Nephron (organoid): ENCODE data around the gene GNB2.
"Not testable (repeated sequence)": the region's sequence is repeated elsewhere in the genome, so short reads cannot be mapped to it uniquely, and the experiment has no call there.

ENCODE experiments used
- H3K27ac Mint-ChIP-seq, 3 experiments: 2 replicates each; pipeline ENCODE4 v1.8.0; 2020; ENCODE audit warnings: mixed read lengths in 3 of 3, mild to moderate bottlenecking in 2 of 3, moderate library complexity in 1 of 3
- H3K27me3 Mint-ChIP-seq: 2 replicates; pipeline ENCODE4 v1.8.0; 2021; ENCODE audit warnings: low read depth, mild to moderate bottlenecking, moderate library complexity, mixed read lengths
- H3K36me3 Mint-ChIP-seq: 2 replicates; pipeline ENCODE4 v1.8.0; 2020; ENCODE audit warnings: low read depth, mixed read lengths
- H3K4me1 Mint-ChIP-seq: 2 replicates; pipeline ENCODE4 v1.8.0; 2020; ENCODE audit warnings: mixed read lengths
- H3K4me3 Mint-ChIP-seq, 3 experiments: 2 replicates each; pipeline ENCODE4 v1.8.0; 2020; ENCODE audit warnings: mild to moderate bottlenecking in 3 of 3, mixed read lengths in 3 of 3, moderate library complexity in 2 of 3
- H3K9me3 Mint-ChIP-seq: 2 replicates; pipeline ENCODE4 v1.8.0; 2020; ENCODE audit warnings: mixed read lengths
- CTCF ChIP-seq, 3 experiments: fragments of 200-600 bp; sonication (generic); IDR thresholded peaks; one replicate each; pipeline ENCODE4 v1.5.0; 2021; ENCODE audit warnings: antibody characterized with exemption in 3 of 3; ENCODE audit not compliant: unreplicated experiment in 3 of 3

The GNB2 gene

GRCh38 chr7:100708395-100708794 lies 34.9 kb downstream of the GNB2 start:
- Mint-ChIP-seq H3K4me3 (peak overlapping the region in 2 of 3 experiments; percentile 53 to 72), H3K4me1 (peaks cover 7% of the 10 kb centered on the region), H3K36me3 (no peaks in the 10 kb centered on the region), H3K27ac (no peak overlapping the region), H3K9me3 (no peaks in the 10 kb centered on the region), H3K27me3 (no peaks in the 10 kb centered on the region)
- no peak for TF ChIP-seq CTCF (IDR thresholded peaks at IDR 0.05; ENCODE audit: unreplicated experiment in 3 of 3)

- no peaks in the 10 kb centered on the region for H3K9me3 Mint-ChIP-seq
- no peak overlapping the region for H3K4me3 Mint-ChIP-seq
- H3K27ac Mint-ChIP-seq, result no peak overlapping the region
- no peaks in the 10 kb centered on the region for H3K27me3 Mint-ChIP-seq
- H3K4me1 Mint-ChIP-seq, result peaks cover 7% of the 10 kb centered on the region
- no peaks in the 10 kb centered on the region for H3K36me3 Mint-ChIP-seq
- no peak for TF ChIP-seq CTCF (IDR thresholded peaks at IDR 0.05; ENCODE audit: unreplicated experiment in 3 of 3)
Observed at GRCh38 chr7:100710452-100710851, 36.9 kb downstream of the GNB2 start.

GRCh38 chr7:100711369-100711768 lies 37.8 kb downstream of the GNB2 start:
- no peak for TF ChIP-seq CTCF (IDR thresholded peaks at IDR 0.05; ENCODE audit: unreplicated experiment in 3 of 3)
- Mint-ChIP-seq H3K4me3 (peak overlapping the region in 1 of 3 experiments; percentile 41), H3K4me1 (peaks cover 7% of the 10 kb centered on the region), H3K36me3 (no peaks in the 10 kb centered on the region), H3K9me3 (no peaks in the 10 kb centered on the region), H3K27me3 (peaks cover under 1% of the 10 kb centered on the region), H3K27ac (no peak overlapping the region)

GRCh38 chr7:100714725-100715124 lies 41.2 kb downstream of the GNB2 start:
- Mint-ChIP-seq H3K27me3 (peaks cover 27% of the 10 kb centered on the region), H3K36me3 (peaks cover 5% of the 10 kb centered on the region), H3K4me1 (no peaks in the 10 kb centered on the region), H3K9me3 (peaks cover 15% of the 10 kb centered on the region), H3K4me3 (no peak overlapping the region), H3K27ac (no peak overlapping the region)
- TF ChIP-seq CTCF (IDR thresholded peaks at IDR 0.05; ENCODE audit: unreplicated experiment in 3 of 3), result no peak

- peaks cover 48% of the 10 kb centered on the region for H3K27me3 Mint-ChIP-seq
- H3K9me3 Mint-ChIP-seq, result peaks cover 15% of the 10 kb centered on the region
- H3K36me3 Mint-ChIP-seq, H3K4me3 Mint-ChIP-seq, H3K27ac Mint-ChIP-seq, H3K4me1 Mint-ChIP-seq: not testable (repeated sequence)
Observed at GRCh38 chr7:100717073-100717472, 43.5 kb downstream of the GNB2 start.

- H3K9me3 Mint-ChIP-seq, result peaks cover 15% of the 10 kb centered on the region
- H3K36me3 Mint-ChIP-seq, result peaks cover 5% of the 10 kb centered on the region
- no peak overlapping the region for H3K27ac Mint-ChIP-seq
- H3K4me3 Mint-ChIP-seq, result peak overlapping the region in 2 of 3 experiments; percentile 23 to 50
- no peaks in the 10 kb centered on the region for H3K4me1 Mint-ChIP-seq
- no peak for TF ChIP-seq CTCF (IDR thresholded peaks at IDR 0.05; ENCODE audit: unreplicated experiment in 3 of 3)
- H3K27me3 Mint-ChIP-seq, result peaks cover 73% of the 10 kb centered on the region
Observed at GRCh38 chr7:100719523-100720278, 46.2 kb downstream of the GNB2 start.
